ENCODE results near the gene HRH4.

The HRH4 gene

GRCh38 chr18:24446953-24447538 is 13.4 kb upstream of the HRH4 start:
- Mint-ChIP-seq H3K36me3 (ENCODE audit: low read depth) (peaks cover 63% of the 10 kb centered on the region), H3K4me1 (ENCODE audit: low read depth) (peaks cover 4% of the 10 kb centered on the region), H3K4me3 (no peak overlapping the region), H3K27me3 (no peaks in the 10 kb centered on the region), H3K9me3 (no peaks in the 10 kb centered on the region), H3K27ac (no peak overlapping the region)

GRCh38 chr18:24447961-24448360 is 12.5 kb upstream of the HRH4 start:
- H3K4me3 Mint-ChIP-seq: no peak overlapping the region
- no peak overlapping the region for H3K27ac Mint-ChIP-seq
- peaks cover 4% of the 10 kb centered on the region for H3K4me1 Mint-ChIP-seq (ENCODE audit: low read depth)
- peaks cover 66% of the 10 kb centered on the region for H3K36me3 Mint-ChIP-seq (ENCODE audit: low read depth)
- no peaks in the 10 kb centered on the region for H3K27me3 Mint-ChIP-seq
- H3K9me3 Mint-ChIP-seq: no peaks in the 10 kb centered on the region

GRCh38 chr18:24456549-24456948 is 3.9 kb upstream of the HRH4 start:
- H3K4me3 Mint-ChIP-seq: no peak overlapping the region
- peaks cover 3% of the 10 kb centered on the region for H3K9me3 Mint-ChIP-seq
- H3K36me3 Mint-ChIP-seq (ENCODE audit: low read depth): peaks cover 18% of the 10 kb centered on the region
- no peak overlapping the region for H3K27ac Mint-ChIP-seq
- H3K4me1 Mint-ChIP-seq (ENCODE audit: low read depth): peaks cover 3% of the 10 kb centered on the region
- no peaks in the 10 kb centered on the region for H3K27me3 Mint-ChIP-seq

- H3K27ac Mint-ChIP-seq: no peak overlapping the region
- no peaks in the 10 kb centered on the region for H3K27me3 Mint-ChIP-seq
- H3K4me1 Mint-ChIP-seq (ENCODE audit: low read depth): peaks cover 3% of the 10 kb centered on the region
- H3K9me3 Mint-ChIP-seq: peaks cover 3% of the 10 kb centered on the region
- peaks cover 5% of the 10 kb centered on the region for H3K36me3 Mint-ChIP-seq (ENCODE audit: low read depth)
- H3K4me3 Mint-ChIP-seq: no peak overlapping the region
Observed at GRCh38 chr18:24459772-24460171, 665 bp upstream of the HRH4 start.

GRCh38 chr18:24461996-24462395 is 1.6 kb downstream of the HRH4 start:
- no peak overlapping the region for H3K27ac Mint-ChIP-seq
- no peak overlapping the region for H3K4me3 Mint-ChIP-seq
- H3K9me3 Mint-ChIP-seq: peaks cover 3% of the 10 kb centered on the region
- no peaks in the 10 kb centered on the region for H3K36me3 Mint-ChIP-seq (ENCODE audit: low read depth)
- no peaks in the 10 kb centered on the region for H3K4me1 Mint-ChIP-seq (ENCODE audit: low read depth)
- peaks cover 6% of the 10 kb centered on the region for H3K27me3 Mint-ChIP-seq

GRCh38 chr18:24462838-24463775 is 2.7 kb downstream of the HRH4 start:
- H3K4me3 Mint-ChIP-seq: no peak overlapping the region
- H3K4me1 Mint-ChIP-seq (ENCODE audit: low read depth): no peaks in the 10 kb centered on the region
- peaks cover 8% of the 10 kb centered on the region for H3K27me3 Mint-ChIP-seq
- peaks cover 3% of the 10 kb centered on the region for H3K9me3 Mint-ChIP-seq
- no peak overlapping the region for H3K27ac Mint-ChIP-seq
- H3K36me3 Mint-ChIP-seq (ENCODE audit: low read depth): no peaks in the 10 kb centered on the region

GRCh38 chr18:24465486-24465885 is 5.0 kb downstream of the HRH4 start:
- Mint-ChIP-seq H3K9me3 (no peaks in the 10 kb centered on the region), H3K4me1 (ENCODE audit: low read depth) (no peaks in the 10 kb centered on the region), H3K36me3 (ENCODE audit: low read depth) (no peaks in the 10 kb centered on the region), H3K27ac (no peak overlapping the region), H3K4me3 (no peak overlapping the region), H3K27me3 (peaks cover 8% of the 10 kb centered on the region)

- Mint-ChIP-seq H3K4me3 (no peak overlapping the region), H3K36me3 (ENCODE audit: low read depth) (no peaks in the 10 kb centered on the region)
Observed at GRCh38 chr18:24466771-24467170, 6.3 kb downstream of the HRH4 start.

GRCh38 chr18:24470022-24470618 is 9.7 kb downstream of the HRH4 start:
- H3K27ac Mint-ChIP-seq: no peak overlapping the region
- H3K9me3 Mint-ChIP-seq: no peaks in the 10 kb centered on the region
- peaks cover 8% of the 10 kb centered on the region for H3K27me3 Mint-ChIP-seq
- H3K4me1 Mint-ChIP-seq (ENCODE audit: low read depth): no peaks in the 10 kb centered on the region
- H3K36me3 Mint-ChIP-seq (ENCODE audit: low read depth): no peaks in the 10 kb centered on the region
- H3K4me3 Mint-ChIP-seq: no peak overlapping the region

More at GRCh38 chr18:24466771-24467170, 6.3 kb downstream of the HRH4 start:
- no peaks in the 10 kb centered on the region for H3K4me1 Mint-ChIP-seq (ENCODE audit: low read depth)
- H3K27ac Mint-ChIP-seq: no peak overlapping the region
- H3K27me3 Mint-ChIP-seq: peaks cover 8% of the 10 kb centered on the region
- no peaks in the 10 kb centered on the region for H3K9me3 Mint-ChIP-seq

- no peak overlapping the region for H3K4me3 Mint-ChIP-seq
- H3K27me3 Mint-ChIP-seq: peaks cover 8% of the 10 kb centered on the region
- no peaks in the 10 kb centered on the region for H3K36me3 Mint-ChIP-seq (ENCODE audit: low read depth)
- H3K4me1 Mint-ChIP-seq (ENCODE audit: low read depth): no peaks in the 10 kb centered on the region
- H3K27ac Mint-ChIP-seq: no peak overlapping the region
- H3K9me3 Mint-ChIP-seq: no peaks in the 10 kb centered on the region
Observed at GRCh38 chr18:24470805-24471204, 10.4 kb downstream of the HRH4 start.

- no peak overlapping the region for H3K4me3 Mint-ChIP-seq
- H3K9me3 Mint-ChIP-seq: no peaks in the 10 kb centered on the region
- no peaks in the 10 kb centered on the region for H3K36me3 Mint-ChIP-seq (ENCODE audit: low read depth)
- H3K27ac Mint-ChIP-seq: no peak overlapping the region
- H3K27me3 Mint-ChIP-seq: no peaks in the 10 kb centered on the region
- no peaks in the 10 kb centered on the region for H3K4me1 Mint-ChIP-seq (ENCODE audit: low read depth)
Observed at GRCh38 chr18:24472591-24472990, 12.2 kb downstream of the HRH4 start.

- H3K27ac Mint-ChIP-seq: no peak overlapping the region
- no peak overlapping the region for H3K4me3 Mint-ChIP-seq
- no peaks in the 10 kb centered on the region for H3K27me3 Mint-ChIP-seq
Observed at GRCh38 chr18:24474406-24474805, 14.0 kb downstream of the HRH4 start.

GRCh38 chr18:24475926-24476589 is 15.6 kb downstream of the HRH4 start:
- H3K4me3 Mint-ChIP-seq: no peak overlapping the region
- no peaks in the 10 kb centered on the region for H3K9me3 Mint-ChIP-seq
- H3K36me3 Mint-ChIP-seq (ENCODE audit: low read depth): no peaks in the 10 kb centered on the region
- H3K4me1 Mint-ChIP-seq (ENCODE audit: low read depth): no peaks in the 10 kb centered on the region
- H3K27ac Mint-ChIP-seq: no peak overlapping the region
- H3K27me3 Mint-ChIP-seq: no peaks in the 10 kb centered on the region

More at GRCh38 chr18:24474406-24474805, 14.0 kb downstream of the HRH4 start:
- Mint-ChIP-seq H3K4me1 (ENCODE audit: low read depth) (no peaks in the 10 kb centered on the region), H3K36me3 (ENCODE audit: low read depth) (no peaks in the 10 kb centered on the region), H3K9me3 (no peaks in the 10 kb centered on the region)

GRCh38 chr18:24479371-24479770 is 18.9 kb downstream of the HRH4 start:
- Mint-ChIP-seq H3K9me3 (no peaks in the 10 kb centered on the region), H3K36me3 (ENCODE audit: low read depth) (no peaks in the 10 kb centered on the region), H3K27ac (no peak overlapping the region), H3K4me1 (ENCODE audit: low read depth) (no peaks in the 10 kb centered on the region), H3K4me3 (no peak overlapping the region), H3K27me3 (no peaks in the 10 kb centered on the region)

GRCh38 chr18:24482821-24483220 is 22.4 kb downstream of the HRH4 start:
- Mint-ChIP-seq H3K27ac (no peak overlapping the region), H3K4me1 (ENCODE audit: low read depth) (no peaks in the 10 kb centered on the region), H3K4me3 (no peak overlapping the region), H3K9me3 (no peaks in the 10 kb centered on the region), H3K36me3 (ENCODE audit: low read depth) (no peaks in the 10 kb centered on the region), H3K27me3 (no peaks in the 10 kb centered on the region)

Measured in stimulated activated naive CD8-positive, alpha-beta T cell treated with anti-CD3 and anti-CD28 coated beads, Interleukin-15, Interleukin-2, amounts not matched to agents 100 ng/mL and 50 ng/mL, for 24 hours (primary cell).